SK-N-SH (cell line): Measurements from ENCODE around the gene DPP4. TPM values are rescaled to one million over a fixed set of nuclear protein-coding genes. Genes with fewer than 3 reads are reported as not detected.

ENCODE experiments used
- CTCF ChIA-PET: fragments of 300-600, 350-600 bp; formaldehyde crosslinking; extraction: SDS; loops from one replicate; lab custom pipeline; 2021; lab: Yijun Ruan, JAX
- POLR2A ChIA-PET: fragments of 350-600 bp; sonication (Branson Sonifier 250); formaldehyde crosslinking; extraction: SDS; loops from one replicate; lab custom pipeline; 2020; ENCODE audit warnings: antibody characterized with exemption, inconsistent platforms; lab: Yijun Ruan, JAX
- DNase-seq: peaks from one replicate; pipeline ENCODE4 v3.0.0; 2012
- H2AFZ ChIP-seq: fragments of 200-600 bp; sonication (generic); 2 replicates; pipeline ENCODE4 v1.8.1; 2016; ENCODE audit warnings: antibody characterized with exemption, mild to moderate bottlenecking, low read depth
- H3F3A ChIP-seq: fragments of 200-600 bp; sonication (generic); replicated peaks from 2 replicates; pipeline ENCODE3; 2016; ENCODE audit warnings: antibody characterized with exemption, mild to moderate bottlenecking; ENCODE audit not compliant: insufficient read depth
- H3K27ac ChIP-seq, 2 experiments: fragments of 200-500 bp in 1 of 2; fragments of 200-600 bp in 1 of 2; sonication (Bioruptor generic) in 1 of 2; sonication (generic), shearing (Covaris generic) in 1 of 2; 2 replicates each; pipeline versions ENCODE4 v1.5.1 to v1.6.1; 2014 to 2016; ENCODE audit warnings: low read depth in 2 of 2, inconsistent platforms in 1 of 2, low read length in 1 of 2, mild to moderate bottlenecking in 1 of 2, mixed read lengths in 1 of 2
- H3K27me3 ChIP-seq: fragments of 200-600 bp; sonication (generic), shearing (Covaris generic); 2 replicates; pipeline ENCODE4 v1.6.1; 2016; ENCODE audit warnings: mixed run types; ENCODE audit not compliant: insufficient read depth
- H3K36me3 ChIP-seq, 2 experiments: fragments of 200-500 bp in 1 of 2; fragments of 200-600 bp in 1 of 2; sonication (Bioruptor generic) in 1 of 2; sonication (generic) in 1 of 2; replicated peaks in 1 of 2; 2 replicates each; pipeline versions ENCODE3 to v1.5.1; 2014 to 2016; ENCODE audit warnings: low read length in 1 of 2, mild to moderate bottlenecking in 1 of 2; ENCODE audit not compliant: insufficient read depth in 2 of 2, control insufficient read depth in 1 of 2
- H3K4me1 ChIP-seq, 2 experiments: fragments of 200-500 bp in 1 of 2; fragments of 200-600 bp in 1 of 2; sonication (Bioruptor generic) in 1 of 2; sonication (generic), shearing (Covaris generic) in 1 of 2; 2 replicates each; pipeline versions ENCODE4 v1.5.1 to v1.6.1; 2014 to 2016; ENCODE audit warnings: low read depth in 1 of 2, low read length in 1 of 2, mixed run types in 1 of 2; ENCODE audit not compliant: insufficient read depth in 2 of 2, control insufficient read depth in 1 of 2
- H3K4me2 ChIP-seq: fragments of 200-600 bp; sonication (generic), shearing (Covaris generic); 2 replicates; pipeline ENCODE4 v1.6.1; 2017; ENCODE audit warnings: mixed run types
- H3K4me3 ChIP-seq, 2 experiments: fragments of 200-500 bp in 1 of 2; fragments of 200-600 bp in 1 of 2; sonication (Bioruptor generic) in 1 of 2; sonication (generic), shearing (Covaris generic) in 1 of 2; 2 replicates each; pipeline versions ENCODE4 v1.5.1 to v1.8.1; 2014 to 2016; ENCODE audit warnings: low read depth in 2 of 2, inconsistent platforms in 1 of 2, low read length in 1 of 2, mild to moderate bottlenecking in 1 of 2, mixed read lengths in 1 of 2, moderate library complexity in 1 of 2
- H3K79me2 ChIP-seq: fragments of 200-600 bp; sonication (generic); 2 replicates; pipeline ENCODE4 v1.8.1; 2017; ENCODE audit warnings: mild to moderate bottlenecking; ENCODE audit not compliant: insufficient read depth
- H3K9ac ChIP-seq: fragments of 200-600 bp; sonication (generic); 2 replicates; pipeline ENCODE4 v1.6.1; 2017; ENCODE audit warnings: mixed run types
- H3K9me2 ChIP-seq: fragments of 200-600 bp; sonication (generic); 2 replicates; pipeline ENCODE4 v1.6.1; 2017; ENCODE audit warnings: mixed run types
- H3K9me3 ChIP-seq: fragments of 200-600 bp; sonication (generic); 2 replicates; pipeline ENCODE4 v1.6.1; 2017; ENCODE audit warnings: mixed run types, mild to moderate bottlenecking, moderate library complexity
- H4K20me1 ChIP-seq: fragments of 200-600 bp; sonication (generic); 2 replicates; pipeline ENCODE4 v1.6.1; 2017; ENCODE audit warnings: mild to moderate bottlenecking, mixed run types; ENCODE audit not compliant: insufficient read depth
- ELF1 ChIP-seq: IDR thresholded peaks from 2 replicates; pipeline ENCODE4 v1.4.0; 2012
- EP300 ChIP-seq, 2 experiments: IDR thresholded peaks; 2 replicates each; pipeline versions ENCODE4 v1.4.0 to v1.6.1; 2012; ENCODE audit warnings: borderline replicate concordance in 1 of 2, low read depth in 1 of 2, low read length in 1 of 2
- EZH2phosphoT487 ChIP-seq: fragments of 200-600 bp; sonication (generic); IDR thresholded peaks from 2 replicates; pipeline ENCODE4 v1.6.1; 2017; ENCODE audit warnings: low read depth, mixed run types, mild to moderate bottlenecking, antibody characterized with exemption, moderate library complexity, borderline replicate concordance
- FOXJ3 ChIP-seq: sonication (generic); formaldehyde crosslinking; IDR thresholded peaks from 2 replicates; pipeline ENCODE4 v1.5.1; 2020; ENCODE audit warnings: mild to moderate bottlenecking, missing genetic modification reagents
- FOXM1 ChIP-seq: IDR thresholded peaks from 2 replicates; pipeline ENCODE4 v1.4.0; 2012; ENCODE audit warnings: low read depth, mild to moderate bottlenecking
- GABPA ChIP-seq: IDR thresholded peaks from 2 replicates; pipeline ENCODE4 v1.4.0; 2012; ENCODE audit warnings: low read depth, mild to moderate bottlenecking
- MEF2A ChIP-seq: IDR thresholded peaks from 2 replicates; pipeline ENCODE4 v1.4.0; 2012; ENCODE audit warnings: low read depth, borderline replicate concordance
- MXI1 ChIP-seq: IDR thresholded peaks from 2 replicates; pipeline ENCODE4 v1.6.1; 2012; ENCODE audit warnings: mild to moderate bottlenecking, low read depth, low read length, improper control_type of control experiment
- NRF1 ChIP-seq: IDR thresholded peaks from 2 replicates; pipeline ENCODE4 v1.6.1; 2012; ENCODE audit warnings: low read depth, mild to moderate bottlenecking, low read length
- RAD21 ChIP-seq: IDR thresholded peaks from 2 replicates; pipeline ENCODE4 v1.6.1; 2012; ENCODE audit warnings: mild to moderate bottlenecking, low read length
- RCOR1 ChIP-seq: fragments of 150-350 bp; IDR thresholded peaks from 2 replicates; pipeline ENCODE4 v1.6.1; 2017; ENCODE audit warnings: antibody characterized with exemption, low read length
- RXRA ChIP-seq: IDR thresholded peaks from 2 replicates; pipeline ENCODE4 v1.4.0; 2012; ENCODE audit warnings: low read depth, mild to moderate bottlenecking, borderline replicate concordance
- TAF1 ChIP-seq: IDR thresholded peaks from 2 replicates; pipeline ENCODE4 v1.6.1; 2012; ENCODE audit warnings: low read depth, mild to moderate bottlenecking, low read length, moderate library complexity, borderline replicate concordance
- TCF12 ChIP-seq: IDR thresholded peaks from 2 replicates; pipeline ENCODE4 v1.4.0; 2012
- YY1 ChIP-seq: IDR thresholded peaks from 2 replicates; pipeline ENCODE4 v1.4.0; 2012; ENCODE audit warnings: low read depth, mild to moderate bottlenecking
- WGBS: methylation state at CpG from one replicate; pipeline ENCODE4 v1.1.6; 2017; ENCODE audit warnings: low lambda C conversion rate; 5-methylcytosine and 5-hydroxymethylcytosine counted together
- polyA plus RNA-seq, 3 experiments: library from polyadenylated mRNA; depleted of rRNA; stranded (reverse); fragments of >200 nt; gene quantifications; 2 replicates each; pipeline ENCODE4 v1.2.3, GENCODE V29; 2012
- TF ChIP-seq, protein P1 (sequence below): fragments of 150-350 bp; IDR thresholded peaks from 2 replicates; pipeline ENCODE4 v1.6.1; 2017; ENCODE audit warnings: antibody characterized with exemption, low read length, low read depth, borderline replicate concordance
- TF ChIP-seq, protein P2 (sequence below): IDR thresholded peaks from 2 replicates; pipeline ENCODE4 v1.4.0; 2012; ENCODE audit warnings: low read depth, borderline replicate concordance
- TF ChIP-seq, protein P3 (sequence below): IDR thresholded peaks from 2 replicates; pipeline ENCODE4 v1.6.1; 2012; ENCODE audit warnings: mild to moderate bottlenecking, low read depth, low read length, moderate library complexity
- TF ChIP-seq, protein P4 (sequence below): IDR thresholded peaks from 2 replicates; pipeline ENCODE4 v1.4.0; 2012; ENCODE audit warnings: low read depth

Gene DPP4
- polyA plus RNA-seq, 1 of the 3 experiments (the other 2 are of a cell fraction), result 5.0 TPM

DNA sequence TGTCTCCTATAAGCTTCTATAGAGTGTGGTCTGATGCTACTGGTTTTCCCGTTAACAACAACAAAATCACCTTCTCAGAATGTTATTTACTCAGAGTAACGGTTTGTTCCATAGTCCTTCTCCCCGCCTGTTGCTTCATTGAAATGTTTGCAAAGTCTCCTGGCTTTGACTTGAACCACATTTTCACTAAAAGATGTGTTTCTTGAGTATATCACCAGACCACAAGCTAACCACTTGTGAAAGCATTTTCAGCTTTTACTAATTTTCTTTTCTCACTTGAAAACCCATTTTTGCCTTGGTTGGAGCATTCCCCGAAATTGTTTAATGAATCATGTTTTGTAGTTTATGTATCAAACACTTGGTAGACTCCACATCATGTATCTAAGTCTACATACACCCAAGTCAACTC lies 121.2 kb downstream of the DPP4 start:
- no peaks in the 10 kb centered on the region for H4K20me1 ChIP-seq
- no peaks in the 10 kb centered on the region for H3K4me1 ChIP-seq
- WGBS, result 16% methylated on average over 4 of the region's 4 CpGs
- H3K4me2 ChIP-seq, result no peak overlapping the region
- no peaks in the 10 kb centered on the region for H3K79me2 ChIP-seq
- H3K27me3 ChIP-seq, result peaks cover 13% of the 10 kb centered on the region; the same call in 1 of the 2 replicates
- H3K36me3 ChIP-seq, result no peaks in the 10 kb centered on the region
- POLR2A ChIA-PET, result no interaction called here
- TF ChIP-seq RXRA, result no peak
- TF ChIP-seq, protein P1, sequence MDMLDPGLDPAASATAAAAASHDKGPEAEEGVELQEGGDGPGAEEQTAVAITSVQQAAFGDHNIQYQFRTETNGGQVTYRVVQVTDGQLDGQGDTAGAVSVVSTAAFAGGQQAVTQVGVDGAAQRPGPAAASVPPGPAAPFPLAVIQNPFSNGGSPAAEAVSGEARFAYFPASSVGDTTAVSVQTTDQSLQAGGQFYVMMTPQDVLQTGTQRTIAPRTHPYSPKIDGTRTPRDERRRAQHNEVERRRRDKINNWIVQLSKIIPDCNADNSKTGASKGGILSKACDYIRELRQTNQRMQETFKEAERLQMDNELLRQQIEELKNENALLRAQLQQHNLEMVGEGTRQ, result no peak
- TF ChIP-seq, protein P2, sequence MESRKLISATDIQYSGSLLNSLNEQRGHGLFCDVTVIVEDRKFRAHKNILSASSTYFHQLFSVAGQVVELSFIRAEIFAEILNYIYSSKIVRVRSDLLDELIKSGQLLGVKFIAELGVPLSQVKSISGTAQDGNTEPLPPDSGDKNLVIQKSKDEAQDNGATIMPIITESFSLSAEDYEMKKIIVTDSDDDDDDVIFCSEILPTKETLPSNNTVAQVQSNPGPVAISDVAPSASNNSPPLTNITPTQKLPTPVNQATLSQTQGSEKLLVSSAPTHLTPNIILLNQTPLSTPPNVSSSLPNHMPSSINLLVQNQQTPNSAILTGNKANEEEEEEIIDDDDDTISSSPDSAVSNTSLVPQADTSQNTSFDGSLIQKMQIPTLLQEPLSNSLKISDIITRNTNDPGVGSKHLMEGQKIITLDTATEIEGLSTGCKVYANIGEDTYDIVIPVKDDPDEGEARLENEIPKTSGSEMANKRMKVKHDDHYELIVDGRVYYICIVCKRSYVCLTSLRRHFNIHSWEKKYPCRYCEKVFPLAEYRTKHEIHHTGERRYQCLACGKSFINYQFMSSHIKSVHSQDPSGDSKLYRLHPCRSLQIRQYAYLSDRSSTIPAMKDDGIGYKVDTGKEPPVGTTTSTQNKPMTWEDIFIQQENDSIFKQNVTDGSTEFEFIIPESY, result no peak
- TF ChIP-seq GABPA, result no peak
- no peak for TF ChIP-seq RAD21
- no peak for TF ChIP-seq FOXJ3 (CRISPR knock-in tag)
- no peak for TF ChIP-seq YY1
- TF ChIP-seq RCOR1, result no peak
- TF ChIP-seq, protein P3, sequence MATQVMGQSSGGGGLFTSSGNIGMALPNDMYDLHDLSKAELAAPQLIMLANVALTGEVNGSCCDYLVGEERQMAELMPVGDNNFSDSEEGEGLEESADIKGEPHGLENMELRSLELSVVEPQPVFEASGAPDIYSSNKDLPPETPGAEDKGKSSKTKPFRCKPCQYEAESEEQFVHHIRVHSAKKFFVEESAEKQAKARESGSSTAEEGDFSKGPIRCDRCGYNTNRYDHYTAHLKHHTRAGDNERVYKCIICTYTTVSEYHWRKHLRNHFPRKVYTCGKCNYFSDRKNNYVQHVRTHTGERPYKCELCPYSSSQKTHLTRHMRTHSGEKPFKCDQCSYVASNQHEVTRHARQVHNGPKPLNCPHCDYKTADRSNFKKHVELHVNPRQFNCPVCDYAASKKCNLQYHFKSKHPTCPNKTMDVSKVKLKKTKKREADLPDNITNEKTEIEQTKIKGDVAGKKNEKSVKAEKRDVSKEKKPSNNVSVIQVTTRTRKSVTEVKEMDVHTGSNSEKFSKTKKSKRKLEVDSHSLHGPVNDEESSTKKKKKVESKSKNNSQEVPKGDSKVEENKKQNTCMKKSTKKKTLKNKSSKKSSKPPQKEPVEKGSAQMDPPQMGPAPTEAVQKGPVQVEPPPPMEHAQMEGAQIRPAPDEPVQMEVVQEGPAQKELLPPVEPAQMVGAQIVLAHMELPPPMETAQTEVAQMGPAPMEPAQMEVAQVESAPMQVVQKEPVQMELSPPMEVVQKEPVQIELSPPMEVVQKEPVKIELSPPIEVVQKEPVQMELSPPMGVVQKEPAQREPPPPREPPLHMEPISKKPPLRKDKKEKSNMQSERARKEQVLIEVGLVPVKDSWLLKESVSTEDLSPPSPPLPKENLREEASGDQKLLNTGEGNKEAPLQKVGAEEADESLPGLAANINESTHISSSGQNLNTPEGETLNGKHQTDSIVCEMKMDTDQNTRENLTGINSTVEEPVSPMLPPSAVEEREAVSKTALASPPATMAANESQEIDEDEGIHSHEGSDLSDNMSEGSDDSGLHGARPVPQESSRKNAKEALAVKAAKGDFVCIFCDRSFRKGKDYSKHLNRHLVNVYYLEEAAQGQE, result no peak
- no peak for TF ChIP-seq NRF1
- TF ChIP-seq ELF1, result no peak
- no peak for TF ChIP-seq MEF2A
- TF ChIP-seq TCF12, result no peak
- TF ChIP-seq, protein P4, sequence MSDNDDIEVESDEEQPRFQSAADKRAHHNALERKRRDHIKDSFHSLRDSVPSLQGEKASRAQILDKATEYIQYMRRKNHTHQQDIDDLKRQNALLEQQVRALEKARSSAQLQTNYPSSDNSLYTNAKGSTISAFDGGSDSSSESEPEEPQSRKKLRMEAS, result no peak
- no peak for TF ChIP-seq EZH2phosphoT487
- no peak for TF ChIP-seq EP300 (IDR thresholded peaks at IDR 0.05; ENCODE audit: borderline replicate concordance in 1 of 2, low read depth in 1 of 2, low read length in 1 of 2)
- TF ChIP-seq MXI1, result no peak
- no peak for TF ChIP-seq TAF1
- no peak for TF ChIP-seq FOXM1
- H3K27ac ChIP-seq, result no peak overlapping the region
- CTCF ChIA-PET, result no interaction called here
- no peaks in the 10 kb centered on the region for H3F3A ChIP-seq
- DNase-seq, result no peak
- no peaks in the 10 kb centered on the region for H3K9me3 ChIP-seq
- no peak overlapping the region for H2AFZ ChIP-seq
- no peaks in the 10 kb centered on the region for H3K9me2 ChIP-seq
- H3K4me3 ChIP-seq, result no peak overlapping the region
- H3K9ac ChIP-seq, result no peak overlapping the region
